ENCODE measurements around the gene AGGF1.
"Not testable (repeated sequence)": the region's sequence is repeated elsewhere in the genome, so short reads cannot be mapped to it uniquely, and the experiment has no call there.

The AGGF1 gene

GRCh38 chr5:77101298-77101697 lies 71.1 kb downstream of the AGGF1 start:
- H3K79me2 ChIP-seq (ENCODE audit: insufficient read depth, low read length) = no peaks in the 10 kb centered on the region
- no peak overlapping the region for H3K9ac ChIP-seq (ENCODE audit: low read depth, low read length)
- H3K4me3 ChIP-seq (ENCODE audit: low read depth in 1 of 2, low read length in 2 of 2) = no peak overlapping the region
- H3K4me1 ChIP-seq (ENCODE audit: insufficient read depth, low read length) = no peaks in the 10 kb centered on the region
- ATAC-seq (ENCODE audit: insufficient read depth, low read depth) = no peak
- no peak overlapping the region for H2AFZ ChIP-seq (ENCODE audit: low read depth, low read length)
- H3K27ac ChIP-seq (ENCODE audit: low read length) = no peak overlapping the region
- H3K9me3 ChIP-seq (ENCODE audit: insufficient read depth, low read length, severe bottlenecking) = no peaks in the 10 kb centered on the region
- H3K4me2 ChIP-seq (ENCODE audit: insufficient read depth, low read length) = no peak overlapping the region
- no peaks in the 10 kb centered on the region for H4K20me1 ChIP-seq (ENCODE audit: insufficient read depth, low read length)
- TF ChIP-seq CTCF (IDR thresholded peaks at IDR 0.05; ENCODE audit: borderline replicate concordance, extremely low read depth, low read length, poor library complexity, severe bottlenecking) (no peak), EZH2 (IDR thresholded peaks at IDR 0.05; ENCODE audit: borderline replicate concordance, low read depth, low read length, severe bottlenecking) (no peak)
- H3K27me3 ChIP-seq (ENCODE audit: insufficient read depth, low read length, poor library complexity) = no peaks in the 10 kb centered on the region
- DNase-seq = no peak
- H3K36me3 ChIP-seq (ENCODE audit: insufficient read depth, low read length) = no peaks in the 10 kb centered on the region; the same call in 1 of the 2 replicates

GRCh38 chr5:77102549-77102948 lies 72.3 kb downstream of the AGGF1 start:
- Histone ChIP-seq H3K79me2 (ENCODE audit: insufficient read depth, low read length) (no peaks in the 10 kb centered on the region), H3K27me3 (ENCODE audit: insufficient read depth, low read length, poor library complexity) (no peaks in the 10 kb centered on the region), H3K4me1 (ENCODE audit: insufficient read depth, low read length) (no peaks in the 10 kb centered on the region), H3K36me3 (ENCODE audit: insufficient read depth, low read length) (no peaks in the 10 kb centered on the region; the same call in 1 of the 2 replicates), H3K9me3 (ENCODE audit: insufficient read depth, low read length, severe bottlenecking) (no peaks in the 10 kb centered on the region), H3K27ac (ENCODE audit: low read length) (no peak overlapping the region), H2AFZ (ENCODE audit: low read depth, low read length) (no peak overlapping the region), H3K4me3 (ENCODE audit: low read depth in 1 of 2, low read length in 2 of 2) (no peak overlapping the region), H3K9ac (ENCODE audit: low read depth, low read length) (no peak overlapping the region), H3K4me2 (ENCODE audit: insufficient read depth, low read length) (no peak overlapping the region), H4K20me1 (ENCODE audit: insufficient read depth, low read length) (no peaks in the 10 kb centered on the region)
- ATAC-seq (ENCODE audit: insufficient read depth, low read depth) (no peak), DNase-seq (no peak)
- no peak for TF ChIP-seq CTCF (IDR thresholded peaks at IDR 0.05; ENCODE audit: borderline replicate concordance, extremely low read depth, low read length, poor library complexity, severe bottlenecking)
- no peak for TF ChIP-seq EZH2 (IDR thresholded peaks at IDR 0.05; ENCODE audit: borderline replicate concordance, low read depth, low read length, severe bottlenecking)

GRCh38 chr5:77103457-77103856 lies 73.3 kb downstream of the AGGF1 start:
- no peaks in the 10 kb centered on the region for H3K9me3 ChIP-seq (ENCODE audit: insufficient read depth, low read length, severe bottlenecking)
- no peak overlapping the region for H3K9ac ChIP-seq (ENCODE audit: low read depth, low read length)
- no peak overlapping the region for H3K27ac ChIP-seq (ENCODE audit: low read length)
- H3K36me3 ChIP-seq (ENCODE audit: insufficient read depth, low read length) = no peaks in the 10 kb centered on the region; the same call in 1 of the 2 replicates
- no peaks in the 10 kb centered on the region for H3K4me1 ChIP-seq (ENCODE audit: insufficient read depth, low read length)
- no peak overlapping the region for H3K4me2 ChIP-seq (ENCODE audit: insufficient read depth, low read length)
- no peak for DNase-seq
- no peak overlapping the region for H3K4me3 ChIP-seq (ENCODE audit: low read depth in 1 of 2, low read length in 2 of 2)
- H2AFZ ChIP-seq (ENCODE audit: low read depth, low read length) = no peak overlapping the region
- no peaks in the 10 kb centered on the region for H3K27me3 ChIP-seq (ENCODE audit: insufficient read depth, low read length, poor library complexity)
- no peak for TF ChIP-seq EZH2 (IDR thresholded peaks at IDR 0.05; ENCODE audit: borderline replicate concordance, low read depth, low read length, severe bottlenecking)
- TF ChIP-seq CTCF (IDR thresholded peaks at IDR 0.05; ENCODE audit: borderline replicate concordance, extremely low read depth, low read length, poor library complexity, severe bottlenecking) = no peak
- H4K20me1 ChIP-seq (ENCODE audit: insufficient read depth, low read length) = no peaks in the 10 kb centered on the region
- H3K79me2 ChIP-seq (ENCODE audit: insufficient read depth, low read length) = no peaks in the 10 kb centered on the region
- no peak for ATAC-seq (ENCODE audit: insufficient read depth, low read depth)

DNA sequence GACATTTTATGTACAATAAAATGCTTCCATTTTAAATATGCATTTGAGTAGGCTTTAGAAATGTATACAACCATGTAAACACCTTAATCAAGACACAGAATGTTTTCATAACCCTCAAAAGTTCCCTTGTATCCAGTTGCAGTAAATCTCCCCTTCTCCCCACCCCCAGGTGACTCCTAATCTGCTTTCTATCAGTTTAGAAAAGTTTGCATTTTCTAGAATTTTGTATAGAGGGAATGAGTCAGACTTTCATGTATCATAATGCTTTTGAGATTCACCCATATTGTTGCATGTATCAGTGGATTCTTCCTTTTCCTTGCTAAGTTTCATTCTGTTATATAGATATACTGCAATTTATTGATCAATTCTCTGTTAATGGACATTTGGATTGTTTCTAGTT lies 74.6 kb downstream of the AGGF1 start:
- Histone ChIP-seq H3K4me3 (ENCODE audit: low read depth in 1 of 2, low read length in 2 of 2) (no peak overlapping the region), H3K36me3 (ENCODE audit: insufficient read depth, low read length) (no peaks in the 10 kb centered on the region; the same call in 1 of the 2 replicates), H3K4me1 (ENCODE audit: insufficient read depth, low read length) (no peaks in the 10 kb centered on the region), H3K79me2 (ENCODE audit: insufficient read depth, low read length) (no peaks in the 10 kb centered on the region), H3K4me2 (ENCODE audit: insufficient read depth, low read length) (no peak overlapping the region), H3K9ac (ENCODE audit: low read depth, low read length) (no peak overlapping the region), H3K9me3 (ENCODE audit: insufficient read depth, low read length, severe bottlenecking) (no peaks in the 10 kb centered on the region), H4K20me1 (ENCODE audit: insufficient read depth, low read length) (no peaks in the 10 kb centered on the region), H3K27ac (ENCODE audit: low read length) (no peak overlapping the region), H2AFZ (ENCODE audit: low read depth, low read length) (no peak overlapping the region), H3K27me3 (ENCODE audit: insufficient read depth, low read length, poor library complexity) (no peaks in the 10 kb centered on the region)
- no peak for ATAC-seq (ENCODE audit: insufficient read depth, low read depth)
- DNase-seq = no peak
- no peak for TF ChIP-seq EZH2 (IDR thresholded peaks at IDR 0.05; ENCODE audit: borderline replicate concordance, low read depth, low read length, severe bottlenecking)
- no peak for TF ChIP-seq CTCF (IDR thresholded peaks at IDR 0.05; ENCODE audit: borderline replicate concordance, extremely low read depth, low read length, poor library complexity, severe bottlenecking)

- H3K4me2 ChIP-seq (ENCODE audit: insufficient read depth, low read length); H3K9ac ChIP-seq (ENCODE audit: low read depth, low read length); H3K27me3 ChIP-seq (ENCODE audit: insufficient read depth, low read length, poor library complexity); H3K79me2 ChIP-seq (ENCODE audit: insufficient read depth, low read length); DNase-seq; H3K9me3 ChIP-seq (ENCODE audit: insufficient read depth, low read length, severe bottlenecking); H3K4me1 ChIP-seq (ENCODE audit: insufficient read depth, low read length); ATAC-seq (ENCODE audit: insufficient read depth, low read depth); H4K20me1 ChIP-seq (ENCODE audit: insufficient read depth, low read length); H3K4me3 ChIP-seq (ENCODE audit: low read depth in 1 of 2, low read length in 2 of 2); H3K27ac ChIP-seq (ENCODE audit: low read length); H3K36me3 ChIP-seq (ENCODE audit: insufficient read depth, low read length); H2AFZ ChIP-seq (ENCODE audit: low read depth, low read length): not testable (repeated sequence)
Observed at GRCh38 chr5:77107035-77107434, 76.8 kb downstream of the AGGF1 start.
